CD4-positive, CD25-positive, alpha-beta regulatory T cell (primary cell): ENCODE measurements around the gene ZNF587B. TPM values are rescaled to one million over a fixed set of nuclear protein-coding genes. Genes with fewer than 3 reads are reported as not detected.
A peak's percentile ranks its signal among the peaks of the same experiment; 100 is the strongest.
"Not testable (repeated sequence)": the region's sequence is repeated elsewhere in the genome, so short reads cannot be mapped to it uniquely, and the experiment has no call there.

Experiments
- ATAC-seq, 2 donors: fragments of 150-1000 bp; cut with Tn5 transposase; one replicate each; pipeline ENCODE4 v1.10.0; 2021; ENCODE audit warnings: low read depth in 2 of 2, moderate number of reproducible peaks in 2 of 2, moderate library complexity in 1 of 2
- DNase-seq, 3 donors: peaks; one replicate each; pipeline versions ENCODE4 v3.0.0 to v3.0.0-alpha.2; 2012 to 2022; ENCODE audit warnings: mixed read lengths in 1 of 3
- H3K27ac ChIP-seq: one replicate; pipeline ENCODE4 v1.7.0; 2013; ENCODE audit warnings: mild to moderate bottlenecking, low read length; ENCODE audit not compliant: insufficient read depth, poor library complexity, severe bottlenecking
- H3K27me3 ChIP-seq: one replicate; pipeline ENCODE4 v1.7.0; 2013; ENCODE audit warnings: low read length; ENCODE audit not compliant: control insufficient read depth, insufficient read depth
- H3K36me3 ChIP-seq: one replicate; pipeline ENCODE4 v1.7.0; 2013; ENCODE audit warnings: mild to moderate bottlenecking, low read length, moderate library complexity; ENCODE audit not compliant: control insufficient read depth, insufficient read depth
- H3K4me1 ChIP-seq: 2 replicates; pipeline ENCODE4 v1.7.0; 2013; ENCODE audit warnings: mild to moderate bottlenecking, low read length; ENCODE audit not compliant: insufficient read depth, control insufficient read depth, poor library complexity, severe bottlenecking
- H3K4me3 ChIP-seq: one replicate; pipeline ENCODE4 v1.7.0; 2013; ENCODE audit warnings: low read depth, mild to moderate bottlenecking, low read length, moderate library complexity
- H3K9me3 ChIP-seq, 2 experiments: 1 replicate in 1 of 2; 2 replicates in 1 of 2; pipeline ENCODE4 v1.7.0; 2013; ENCODE audit warnings: low read length in 2 of 2, mild to moderate bottlenecking in 1 of 2, moderate library complexity in 1 of 2; ENCODE audit not compliant: control insufficient read depth in 2 of 2
- H3K27ac Mint-ChIP-seq, 3 donors: one replicate each; pipeline ENCODE4 v1.8.0; 2020 to 2022; ENCODE audit warnings: mild to moderate bottlenecking in 3 of 3, mixed read lengths in 3 of 3, moderate library complexity in 2 of 3
- H3K27me3 Mint-ChIP-seq: one replicate; pipeline ENCODE4 v1.8.0; 2022; ENCODE audit warnings: mild to moderate bottlenecking, mixed read lengths
- H3K36me3 Mint-ChIP-seq: one replicate; pipeline ENCODE4 v1.8.0; 2020; ENCODE audit warnings: mixed read lengths
- H3K4me1 Mint-ChIP-seq, 4 donors: one replicate each; pipeline ENCODE4 v1.8.0; 2020 to 2022; ENCODE audit warnings: mixed read lengths in 4 of 4, mild to moderate bottlenecking in 1 of 4
- H3K4me3 Mint-ChIP-seq, 4 donors: one replicate each; pipeline ENCODE4 v1.8.0; 2020 to 2022; ENCODE audit warnings: mild to moderate bottlenecking in 4 of 4, mixed read lengths in 4 of 4, moderate library complexity in 3 of 4
- H3K9me3 Mint-ChIP-seq, 7 donors: one replicate each; pipeline ENCODE4 v1.8.0; 2020 to 2022; ENCODE audit warnings: mixed read lengths in 7 of 7, mild to moderate bottlenecking in 3 of 7, moderate library complexity in 2 of 7
- polyA plus RNA-seq, 4 donors: library from polyadenylated mRNA; unstranded; fragments of 300-500 nt; fragmentation: Illumina TruSeq; gene quantifications; one replicate each; pipeline ENCODE4 v1.2.3, GENCODE V29; 2021
- total RNA-seq: library from RNA; stranded (reverse); gene quantifications from one replicate; pipeline ENCODE4 v1.2.3, GENCODE V29; 2022

The ZNF587B gene
- total and polyA plus RNA-seq, 5 donors from 2014 or later = 1.3 to 23.6 (median 2.5) TPM

- not testable (repeated sequence) for ATAC-seq, H3K27me3 ChIP-seq, H3K4me1 ChIP-seq, H3K4me3 ChIP-seq, DNase-seq, H3K4me1 Mint-ChIP-seq, H3K4me3 Mint-ChIP-seq, H3K27ac ChIP-seq, H3K27me3 Mint-ChIP-seq, H3K27ac Mint-ChIP-seq
- Mint-ChIP-seq H3K36me3 (peaks cover 31% of the 10 kb centered on the region), H3K9me3 (peaks cover 0 to 79% (median 26%) of the 10 kb centered on the region in 7 donors)
- Histone ChIP-seq H3K36me3 (peaks cover 25% of the 10 kb centered on the region), H3K9me3 (peaks cover 66 to 96% of the 10 kb centered on the region in 2 experiments)
Measured at GRCh38 chr19:57873883-57874799, 44.0 kb downstream of the ZNF587B start.

- Mint-ChIP-seq H3K27ac (no peak overlapping the region), H3K36me3 (peaks cover 42% of the 10 kb centered on the region), H3K9me3 (peaks cover 0 to 57% (median 14%) of the 10 kb centered on the region in 7 donors), H3K4me3 (peak overlapping the region in 1 of 4 donors; percentile 43), H3K4me1 (peaks cover 0 to 29% (median 10%) of the 10 kb centered on the region in 4 donors), H3K27me3 (no peaks in the 10 kb centered on the region)
- ATAC-seq = no peak
- peaks cover 8% of the 10 kb centered on the region for H3K4me1 ChIP-seq
- no peak for DNase-seq
- no peak overlapping the region for H3K4me3 ChIP-seq
- H3K27ac ChIP-seq = no peak overlapping the region
- H3K27me3 ChIP-seq = no peaks in the 10 kb centered on the region
- H3K9me3 ChIP-seq = peaks cover 19 to 62% of the 10 kb centered on the region in 2 experiments
- peaks cover 11% of the 10 kb centered on the region for H3K36me3 ChIP-seq
Measured at GRCh38 chr19:57886046-57886445, 55.9 kb downstream of the ZNF587B start.

- no peaks in the 10 kb centered on the region for H3K27me3 ChIP-seq
- Mint-ChIP-seq H3K27ac (peak overlapping the region in 1 of 3 donors; percentile 9), H3K9me3 (peaks cover 3 to 59% (median 14%) of the 10 kb centered on the region in 7 donors), H3K27me3 (no peaks in the 10 kb centered on the region), H3K4me3 (peak overlapping the region; percentile 73 to 91 (median 86)), H3K4me1 (peaks cover 0 to 29% (median 11%) of the 10 kb centered on the region in 4 donors), H3K36me3 (peaks cover 45% of the 10 kb centered on the region)
- no peak for DNase-seq
- no peak for ATAC-seq
- H3K36me3 ChIP-seq = peaks cover 11% of the 10 kb centered on the region
- H3K27ac ChIP-seq = no peak overlapping the region
- peak overlapping the region; percentile 83 for H3K4me3 ChIP-seq
- H3K9me3 ChIP-seq = peaks cover 19 to 63% of the 10 kb centered on the region in 2 experiments
- H3K4me1 ChIP-seq = peaks cover 8% of the 10 kb centered on the region
Measured at GRCh38 chr19:57887195-57887941, 57.3 kb downstream of the ZNF587B start.

- H3K27ac ChIP-seq = peak overlapping the region; percentile 50
- DNase-seq (no peak), ATAC-seq (no peak)
- peaks cover 8% of the 10 kb centered on the region for H3K4me1 ChIP-seq
- peaks cover 19 to 67% of the 10 kb centered on the region in 2 experiments for H3K9me3 ChIP-seq
- Mint-ChIP-seq H3K4me3 (peak overlapping the region; percentile 73 to 91 (median 88)), H3K4me1 (peaks cover 0 to 29% (median 11%) of the 10 kb centered on the region in 4 donors), H3K27me3 (no peaks in the 10 kb centered on the region), H3K9me3 (peaks cover 3 to 54% (median 14%) of the 10 kb centered on the region in 7 donors), H3K27ac (peak overlapping the region in 2 of 3 donors; percentile 75 to 89), H3K36me3 (peaks cover 40% of the 10 kb centered on the region)
- H3K27me3 ChIP-seq = no peaks in the 10 kb centered on the region
- H3K4me3 ChIP-seq = peak overlapping the region; percentile 83
- peaks cover 11% of the 10 kb centered on the region for H3K36me3 ChIP-seq
Measured at GRCh38 chr19:57888107-57888559, 58.0 kb downstream of the ZNF587B start.

- Histone ChIP-seq H3K4me3 (peak within 1 kb of the TSS; percentile 83), H3K36me3 (peaks cover 11% of the 10 kb centered on the region), H3K4me1 (peaks cover 8% of the 10 kb centered on the region), H3K27ac (peak within 1 kb of the TSS; percentile 50), H3K9me3 (peaks cover 19 to 65% of the 10 kb centered on the region in 2 experiments), H3K27me3 (no peaks in the 10 kb centered on the region)
- peak; percentile 50 to 80 (median 77) for DNase-seq
- H3K4me1 Mint-ChIP-seq = peaks cover 0 to 29% (median 11%) of the 10 kb centered on the region in 4 donors
- H3K4me3 Mint-ChIP-seq = peak within 1 kb of the TSS; percentile 73 to 91 (median 88)
- H3K27ac Mint-ChIP-seq = peak within 1 kb of the TSS; percentile 75 to 91 (median 89)
- peaks cover 3 to 50% (median 14%) of the 10 kb centered on the region in 7 donors for H3K9me3 Mint-ChIP-seq
- no peaks in the 10 kb centered on the region for H3K27me3 Mint-ChIP-seq
- ATAC-seq = peak; percentile 93 to 94
- H3K36me3 Mint-ChIP-seq = peaks cover 40% of the 10 kb centered on the region
Measured at GRCh38 chr19:57888560-57889231, 58.6 kb downstream of the ZNF587B start, which contains the start of gene ZNF814. Gene ZNF814, minus strand, starts transcription at chr19:57889037. Its CDS starts 235 bp downstream, at chr19:57888802.

GRCh38 chr19:57890706-57891105 lies 60.6 kb downstream of the ZNF587B start:
- peaks cover 3 to 33% (median 16%) of the 10 kb centered on the region in 7 donors for H3K9me3 Mint-ChIP-seq
- H3K27me3 ChIP-seq, H3K27ac Mint-ChIP-seq, DNase-seq, H3K36me3 ChIP-seq, ATAC-seq, H3K27me3 Mint-ChIP-seq, H3K4me1 ChIP-seq, H3K27ac ChIP-seq, H3K4me3 ChIP-seq, H3K4me3 Mint-ChIP-seq: not testable (repeated sequence)
- H3K9me3 ChIP-seq = peaks cover 13 to 48% of the 10 kb centered on the region in 2 experiments
- peaks cover 22% of the 10 kb centered on the region for H3K36me3 Mint-ChIP-seq
- peaks cover 0 to 27% (median 11%) of the 10 kb centered on the region in 4 donors for H3K4me1 Mint-ChIP-seq
